C4-2B (cell line): ENCODE results near the gene ARL6IP4.

ENCODE experiments used
- CTCF ChIP-seq: fragments of 450-650 bp; conservative IDR thresholded peaks from 2 replicates; pipeline ENCODE4 v1.5.1; 2017; ENCODE audit warnings: mild to moderate bottlenecking
- ZFX ChIP-seq: fragments of 450-650 bp; IDR thresholded peaks from 2 replicates; pipeline ENCODE4 v1.6.1; 2017

GRCh38 chr12:122943196-122943595 is 37.3 kb upstream of the ARL6IP4 start:
- TF ChIP-seq CTCF = no peak
- TF ChIP-seq ZFX = no peak
